SK-N-SH (cell line): ENCODE data around the gene AGBL1.

Source experiments
- CTCF ChIP-seq: fragments of 200-600 bp; sonication (generic); IDR thresholded peaks from 2 replicates; pipeline ENCODE4 v1.6.1; 2017; ENCODE audit warnings: antibody characterized with exemption, mild to moderate bottlenecking, moderate library complexity
- FOXJ3 ChIP-seq: sonication (generic); formaldehyde crosslinking; IDR thresholded peaks from 2 replicates; pipeline ENCODE4 v1.5.1; 2020; ENCODE audit warnings: mild to moderate bottlenecking, missing genetic modification reagents
- GABPA ChIP-seq: IDR thresholded peaks from 2 replicates; pipeline ENCODE4 v1.4.0; 2012; ENCODE audit warnings: low read depth, mild to moderate bottlenecking
- NRF1 ChIP-seq: IDR thresholded peaks from 2 replicates; pipeline ENCODE4 v1.6.1; 2012; ENCODE audit warnings: low read depth, mild to moderate bottlenecking, low read length
- PBX3 ChIP-seq: IDR thresholded peaks from 2 replicates; pipeline ENCODE4; 2012
- RCOR1 ChIP-seq: fragments of 150-350 bp; IDR thresholded peaks from 2 replicates; pipeline ENCODE4 v1.6.1; 2017; ENCODE audit warnings: antibody characterized with exemption, low read length
- TCF12 ChIP-seq: IDR thresholded peaks from 2 replicates; pipeline ENCODE4 v1.4.0; 2012

GRCh38 chr15:86837294-86838061 lies 757.8 kb downstream of the AGBL1 start:
- TF ChIP-seq FOXJ3 = no peak
- TF ChIP-seq NRF1 = no peak
- TF ChIP-seq TCF12 = peak; percentile 46; the same call in 1 of the 2 replicates
- no peak for TF ChIP-seq PBX3
- TF ChIP-seq CTCF = no peak
- no peak for TF ChIP-seq RCOR1
- no peak for TF ChIP-seq GABPA
